HepG2 (cell line): ENCODE data around the gene PSMB10. TPM values are rescaled to one million over a fixed set of nuclear protein-coding genes. Genes with fewer than 3 reads are reported as not detected.

Experiments used
- AFF4 ChIP-seq: sonication (generic); formaldehyde crosslinking; IDR thresholded peaks from 2 replicates; pipeline ENCODE4 v1.4.0; 2020; ENCODE audit warnings: missing genetic modification reagents
- AGO2 ChIP-seq: fragments of 200-400 bp; formaldehyde crosslinking; optimal IDR thresholded peaks from 2 replicates; pipeline ENCODE3; 2017; ENCODE audit warnings: mild to moderate bottlenecking, low read depth, low read length, moderate library complexity
- FUBP1 ChIP-seq: sonication (generic); formaldehyde crosslinking; IDR thresholded peaks from 2 replicates; pipeline ENCODE4 v1.5.1; 2020; ENCODE audit warnings: missing genetic modification reagents, mild to moderate bottlenecking, borderline replicate concordance
- GPN1 ChIP-seq: sonication (generic); formaldehyde crosslinking; IDR thresholded peaks from 2 replicates; pipeline ENCODE4 v1.5.1; 2020; ENCODE audit warnings: missing genetic modification reagents, borderline replicate concordance
- HOXA7 ChIP-seq: sonication (generic); formaldehyde crosslinking; IDR thresholded peaks from 2 replicates; pipeline ENCODE4 v1.8.1; 2022; ENCODE audit warnings: mild to moderate bottlenecking, missing genetic modification reagents, moderate library complexity
- IKZF5 ChIP-seq: IDR thresholded peaks from 2 replicates; pipeline ENCODE4 v1.6.1; 2018; ENCODE audit warnings: missing genetic modification reagents, mild to moderate bottlenecking, missing compliant biosample characterization
- KLF16 ChIP-seq, 2 experiments: sonication (generic) in 1 of 2; formaldehyde crosslinking in 1 of 2; IDR thresholded peaks; 2 replicates each; pipeline versions ENCODE4 v1.6.1 to v1.8.0; 2016 to 2023; ENCODE audit warnings: missing genetic modification reagents in 2 of 2, missing compliant biosample characterization in 1 of 2
- NFRKB ChIP-seq: fragments of 450-650 bp; IDR thresholded peaks from 2 replicates; pipeline ENCODE4 v1.6.1; 2017
- NKX3-1 ChIP-seq: sonication (generic); formaldehyde crosslinking; IDR thresholded peaks from 2 replicates; pipeline ENCODE4 v1.5.0; 2020; ENCODE audit warnings: missing genetic modification reagents
- RBM39 ChIP-seq: fragments of 200-400 bp; formaldehyde crosslinking; IDR thresholded peaks from one replicate; pipeline ENCODE4 v1.6.1; 2018; ENCODE audit warnings: antibody characterized with exemption, mild to moderate bottlenecking, low read depth, low read length; ENCODE audit not compliant: poor library complexity, severe bottlenecking
- SIX4 ChIP-seq: sonication (generic); formaldehyde crosslinking; IDR thresholded peaks from 2 replicates; pipeline ENCODE4 v1.4.0; 2020; ENCODE audit warnings: missing genetic modification reagents
- SMC3 ChIP-seq: IDR thresholded peaks from 2 replicates; pipeline ENCODE4 v1.6.1; 2011; ENCODE audit warnings: low read length, improper control_type of control experiment
- SSRP1 ChIP-seq: IDR thresholded peaks from 2 replicates; pipeline ENCODE4 v1.6.1; 2016; ENCODE audit warnings: control low read depth
- SYNCRIP ChIP-seq: fragments of 200-400 bp; formaldehyde crosslinking; IDR thresholded peaks from 2 replicates; pipeline ENCODE4 v1.6.1; 2018; ENCODE audit warnings: mild to moderate bottlenecking, low read depth, low read length; ENCODE audit not compliant: insufficient read depth
- YEATS2 ChIP-seq: sonication (generic); formaldehyde crosslinking; IDR thresholded peaks from 2 replicates; pipeline ENCODE4 v1.4.0; 2020; ENCODE audit warnings: missing genetic modification reagents, borderline replicate concordance
- ZBTB20 ChIP-seq: sonication (generic); formaldehyde crosslinking; IDR thresholded peaks from 2 replicates; pipeline ENCODE4 v1.8.1; 2023; ENCODE audit warnings: missing genetic modification reagents, low read depth, mild to moderate bottlenecking, borderline replicate concordance
- ZBTB3 ChIP-seq: sonication (generic); formaldehyde crosslinking; IDR thresholded peaks from 2 replicates; pipeline ENCODE4 v1.4.0; 2020; ENCODE audit warnings: low read depth, mild to moderate bottlenecking, moderate library complexity, missing genetic modification reagents, borderline replicate concordance
- ZNF256 ChIP-seq: sonication (generic); formaldehyde crosslinking; conservative IDR thresholded peaks from 2 replicates; pipeline ENCODE4 v1.4.0; 2020; ENCODE audit warnings: missing genetic modification reagents
- ZNF543 ChIP-seq: sonication (generic); formaldehyde crosslinking; IDR thresholded peaks from 2 replicates; pipeline ENCODE4 v1.4.0; 2020; ENCODE audit warnings: mild to moderate bottlenecking, missing genetic modification reagents
- ZNF576 ChIP-seq: sonication (generic); formaldehyde crosslinking; IDR thresholded peaks from 2 replicates; pipeline ENCODE4 v1.4.0; 2020; ENCODE audit warnings: mild to moderate bottlenecking, missing genetic modification reagents
- ZNF768 ChIP-seq: sonication (generic); formaldehyde crosslinking; IDR thresholded peaks from 2 replicates; pipeline ENCODE4 v1.4.0; 2020; ENCODE audit warnings: missing genetic modification reagents
- ZNF775 ChIP-seq: sonication (generic); formaldehyde crosslinking; IDR thresholded peaks from 2 replicates; pipeline ENCODE4 v1.4.0; 2020; ENCODE audit warnings: missing genetic modification reagents, mild to moderate bottlenecking, moderate library complexity, borderline replicate concordance
- polyA plus RNA-seq, 8 experiments: library from polyadenylated mRNA; depleted of rRNA in 3 of 8; stranded (reverse) in 7 of 8; unstranded in 1 of 8; fragments of >200 nt; fragmentation: Illumina TruSeq in 4 of 8; extraction: Trizol in 4 of 8; gene quantifications; 2 replicates each; pipeline versions ENCODE4 v1.2.1 to v1.2.3, GENCODE V29; 2011 to 2016; ENCODE audit warnings: low read depth in 4 of 8, missing spikeins in 1 of 8, mixed read lengths in 1 of 8; ENCODE audit not compliant: insufficient read depth in 1 of 8
- total RNA-seq, 5 experiments: library from RNA; depleted of rRNA; stranded (reverse); fragments of >200 nt; fragmentation: Illumina TruSeq; extraction: Trizol; gene quantifications; 2 replicates each; pipeline ENCODE4 v1.2.3, GENCODE V29; 2016; ENCODE audit warnings: low read depth in 1 of 5

PSMB10 gene
- total and polyA plus RNA-seq, 2 of the 13 experiments (the other 11 are each of a cell fraction or from before 2014, with no cell fraction given): 12.7 to 65.9 TPM

- 0 out of 2 replicates have a peak, but pooled peaks have one; percentile 61 for TF ChIP-seq AFF4 (CRISPR knock-in tag)
- TF ChIP-seq SMC3: no peak; the same call in 1 of the 2 replicates
- TF ChIP-seq AGO2: peak; percentile 91
- TF ChIP-seq ZNF576: 0 out of 2 replicates have a peak, but pooled peaks have one; percentile 70
- TF ChIP-seq ZNF543 (CRISPR knock-in tag): no peak; the same call in 1 of the 2 replicates
- TF ChIP-seq IKZF5: no peak; the same call in none of the 2 replicates
- no peak for TF ChIP-seq SYNCRIP
- TF ChIP-seq SSRP1 (CRISPR knock-in tag): no peak
- TF ChIP-seq YEATS2 (CRISPR knock-in tag): no peak
- peak; percentile 77 for TF ChIP-seq RBM39
- TF ChIP-seq NFRKB: no peak
- no peak for TF ChIP-seq HOXA7 (CRISPR knock-in tag)
- no peak for TF ChIP-seq ZBTB20
- peak; percentile 69; the same call in 1 of the 2 replicates for TF ChIP-seq ZNF768 (CRISPR knock-in tag)
- no peak; the same call in 1 of the 2 replicates for TF ChIP-seq GPN1 (CRISPR knock-in tag)
- no peak for TF ChIP-seq ZBTB3 (CRISPR knock-in tag)
- TF ChIP-seq SIX4 (CRISPR knock-in tag): peak; percentile 87
- TF ChIP-seq FUBP1: no peak
- no peak for TF ChIP-seq ZNF775 (CRISPR knock-in tag)
- peak; percentile 70 for TF ChIP-seq ZNF256 (CRISPR knock-in tag)
- peak in 1 of 2 experiments; percentile 4; a peak in 1 of 4 replicates for TF ChIP-seq KLF16 (CRISPR knock-in tag; IDR thresholded peaks at IDR 0.05)
- 0 out of 2 replicates have a peak, but pooled peaks have one; percentile 77 for TF ChIP-seq NKX3-1 (CRISPR knock-in tag)
Observed at GRCh38 chr16:67892899-67893742, 43.5 kb downstream of the PSMB10 start, which contains the start of gene PSKH1 (continued).
